GM19452 (cell line): ENCODE data around the gene GASK1B.

Experiments used
- ATAC-seq: cut with Tn5 transposase; IDR thresholded peaks from one replicate; pipeline ENCODE4 v1.9.1; 2021; ENCODE audit not compliant: unreplicated experiment

The GASK1B gene

GRCh38 chr4:158172261-158173258 is at the start of gene GASK1B:
TSS of gene GASK1B (minus strand) at chr4:158173025. CDS start at chr4:158171375, 1,650 bp downstream.
- ATAC-seq, result no peak

GRCh38 chr4:158219623-158220022 is 46.8 kb upstream of the GASK1B start:
- no peak for ATAC-seq

DNA sequence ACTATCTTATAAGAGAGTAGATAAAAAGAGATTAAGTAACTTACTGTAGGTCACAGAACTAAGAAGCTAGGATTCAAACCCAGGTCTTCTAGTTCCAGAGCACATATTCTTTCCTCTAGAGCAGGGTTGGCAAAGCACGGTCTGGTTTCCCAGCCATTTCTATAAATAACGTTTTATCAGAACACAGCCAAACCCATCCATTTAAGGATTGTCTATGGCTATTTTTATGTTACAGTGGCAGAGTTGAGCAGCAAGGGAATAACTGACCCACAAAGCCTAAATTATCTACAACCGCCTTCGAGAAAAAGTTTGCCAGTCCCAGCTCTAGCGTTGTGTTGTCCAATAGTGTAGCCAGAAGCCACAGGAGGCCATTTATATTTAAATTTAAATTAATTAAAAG is 44.9 kb upstream of the GASK1B start:
- no peak for ATAC-seq

DNA sequence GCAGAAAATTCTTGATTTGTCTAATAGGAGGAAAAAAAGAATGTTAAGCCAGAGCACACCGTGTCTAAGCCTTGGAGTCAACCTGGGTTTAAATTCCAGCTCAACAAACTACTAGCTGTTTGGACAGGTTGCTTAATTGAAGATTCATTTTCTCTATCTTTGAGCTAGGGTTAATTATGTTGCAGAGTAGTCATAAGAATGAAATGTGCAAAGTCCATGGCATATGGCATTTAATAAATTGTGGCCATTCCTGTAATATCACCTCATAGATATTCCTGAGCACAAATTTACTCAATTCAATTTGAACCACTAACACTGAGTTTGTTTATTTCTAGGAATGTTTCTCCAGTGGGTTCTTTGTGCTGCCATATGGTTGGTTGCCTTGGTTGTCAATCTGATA is 42.0 kb upstream of the GASK1B start:
- no peak for ATAC-seq

DNA sequence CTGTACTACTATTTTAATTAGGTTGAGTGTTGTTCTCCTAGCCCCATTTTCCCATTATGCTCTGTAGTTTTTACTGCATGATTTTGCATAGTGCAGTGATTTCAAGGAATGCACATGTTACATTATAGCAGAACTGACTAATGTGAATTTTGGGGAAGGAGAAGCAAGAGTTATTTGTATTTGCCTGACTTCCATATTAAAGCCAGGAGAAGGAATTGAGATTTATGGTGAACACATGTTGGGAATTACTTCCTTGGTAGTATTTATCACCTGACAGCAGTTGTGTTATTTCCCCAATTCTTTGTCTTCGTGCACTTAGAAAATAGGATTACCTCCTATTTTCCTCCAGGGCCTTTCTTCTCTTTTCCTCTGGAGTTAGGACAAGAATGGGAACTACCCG is 40.6 kb upstream of the GASK1B start:
- no peak for ATAC-seq

DNA sequence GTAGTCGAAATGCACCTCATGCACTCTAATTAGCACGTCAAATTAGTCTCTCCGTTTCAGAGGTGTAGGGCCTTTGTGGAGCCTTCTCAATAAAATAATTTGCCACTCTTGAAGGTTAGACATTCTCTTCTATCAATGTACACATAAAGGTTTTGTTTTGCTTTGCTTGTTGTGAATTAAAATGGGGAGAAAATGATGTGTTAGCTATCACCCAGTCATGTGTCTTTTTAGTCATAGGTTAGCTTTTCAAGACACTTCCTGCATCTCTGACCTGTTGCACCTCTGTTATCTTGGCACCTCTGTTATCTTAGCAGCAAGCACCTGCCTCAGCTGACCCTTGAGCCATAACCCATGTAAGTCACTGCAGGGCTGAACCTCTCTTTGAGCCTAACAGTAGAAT is 38.4 kb upstream of the GASK1B start:
- no peak for ATAC-seq

DNA sequence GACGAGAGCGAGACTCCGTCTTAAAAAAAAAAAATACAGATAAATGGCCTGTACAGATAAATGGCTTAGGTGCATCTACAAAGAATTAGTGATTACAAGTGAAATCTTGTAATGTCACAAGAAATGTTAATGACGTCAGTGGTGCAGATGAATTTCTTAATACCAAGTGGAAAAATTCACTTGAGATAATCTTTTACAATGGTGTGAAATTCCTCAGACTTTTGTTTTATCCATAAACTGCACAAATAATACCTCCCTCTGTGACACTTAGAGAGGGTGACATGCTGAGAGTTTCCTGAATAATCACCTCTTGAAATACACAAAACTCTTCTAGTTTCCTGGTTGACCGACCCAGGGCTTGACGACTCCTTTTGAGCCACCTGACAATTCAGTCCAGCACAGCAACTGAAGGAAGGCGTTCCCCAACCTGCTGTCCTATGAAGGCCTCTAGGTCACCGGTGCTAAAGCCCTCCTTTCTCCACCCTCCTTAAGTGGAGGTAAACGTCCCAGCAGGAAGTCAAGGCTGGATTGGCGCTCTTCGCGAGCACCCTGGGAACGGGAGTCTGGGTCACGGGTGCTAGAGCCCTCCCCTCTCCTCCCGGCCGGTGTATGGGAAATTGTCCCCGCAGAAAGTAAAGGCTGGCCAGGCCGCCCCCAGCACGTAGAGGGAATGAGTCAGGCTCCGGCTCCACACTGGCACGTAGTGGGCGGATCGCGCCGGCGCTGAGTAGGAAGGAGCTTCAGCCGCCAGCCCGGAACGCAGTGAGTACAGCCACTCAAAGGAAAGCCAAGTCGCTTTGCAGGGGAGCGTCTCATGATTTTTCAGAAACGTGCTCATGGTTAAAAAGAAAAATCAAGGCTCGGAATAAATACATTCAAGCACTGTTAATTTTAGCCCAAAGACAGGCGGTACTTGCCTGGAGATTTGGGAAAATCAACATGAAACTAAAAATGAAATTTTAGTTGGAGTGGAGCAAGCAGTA is 37.3 kb upstream of the GASK1B start, which contains the start of gene TMEM144:
Gene TMEM144, plus strand, starts transcription at position 662 of the 983 bp plus-strand sequence. CDS start 2,182 bp downstream, outside the sequence.
- ATAC-seq, result peak; percentile 94

DNA sequence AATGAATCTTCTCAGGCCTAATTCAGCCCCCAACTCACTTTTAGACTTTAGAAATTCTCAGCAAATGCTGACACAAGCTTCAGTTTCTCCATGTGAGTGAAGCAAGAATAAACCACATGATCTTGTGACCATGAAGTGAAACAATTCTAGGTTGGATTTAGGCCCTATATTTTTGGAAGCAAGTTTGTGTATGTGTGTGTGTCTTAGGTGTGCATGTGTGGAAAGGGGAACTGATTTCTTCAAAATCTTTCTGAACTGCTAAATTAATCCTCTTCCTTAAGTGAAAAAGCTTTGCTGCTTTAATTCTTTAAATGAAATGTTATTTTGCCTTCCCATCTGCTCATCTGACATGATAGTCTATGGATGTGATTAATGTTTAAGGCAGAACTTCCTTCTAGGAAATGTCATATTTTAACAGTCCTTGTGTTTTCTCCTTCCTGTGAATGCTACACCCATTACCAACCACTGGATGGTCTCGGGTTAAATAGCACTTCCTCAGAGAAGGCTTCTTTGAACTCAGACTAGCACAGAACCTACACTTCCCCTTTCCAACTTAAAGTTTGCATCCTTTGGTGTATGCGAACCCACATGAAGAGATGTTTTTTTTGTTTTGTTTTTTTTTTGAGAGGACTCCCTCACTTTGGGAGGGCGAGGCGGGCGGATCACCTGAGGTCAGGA is 36.3 kb upstream of the GASK1B start:
- ATAC-seq, result peak; percentile 49

DNA sequence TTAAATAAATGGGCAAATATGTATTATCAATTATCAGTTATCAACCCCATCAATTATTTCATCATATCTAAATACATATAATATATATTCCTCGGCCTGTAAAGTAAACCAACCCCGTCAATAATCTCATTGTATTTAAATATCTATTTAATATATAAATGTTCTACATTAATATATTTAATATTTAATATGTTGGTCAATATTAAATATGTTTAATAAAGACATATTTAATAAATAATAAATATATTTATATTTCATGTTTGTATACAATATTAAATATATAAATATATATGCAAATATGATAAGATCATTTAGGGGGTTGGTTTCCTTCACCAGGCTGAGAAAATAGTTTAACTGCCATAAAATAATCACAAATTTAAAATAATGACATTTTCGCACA is 31.1 kb upstream of the GASK1B start:
- ATAC-seq, result no peak

DNA sequence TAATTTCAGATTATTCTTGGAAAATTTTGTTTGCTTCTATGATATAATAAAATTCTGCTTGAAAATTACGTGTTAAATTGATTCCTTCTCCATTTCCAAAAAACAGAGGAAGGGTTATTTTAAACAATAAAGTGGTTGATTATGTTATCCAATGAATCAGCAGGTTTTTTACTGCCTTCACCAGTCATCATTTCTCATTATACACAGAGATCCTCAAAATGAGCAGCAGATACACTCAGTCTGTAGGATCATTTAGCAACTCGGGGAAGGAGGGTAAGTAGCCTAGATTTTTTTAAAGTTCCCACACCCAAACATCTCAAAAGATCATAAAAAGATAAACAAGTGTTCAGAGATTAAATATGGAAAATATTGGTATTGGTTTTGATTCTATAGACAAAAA is 30.6 kb upstream of the GASK1B start:
- ATAC-seq, result no peak

- ATAC-seq, result no peak
Observed at GRCh38 chr4:158202481-158202880, 29.7 kb upstream of the GASK1B start.

DNA sequence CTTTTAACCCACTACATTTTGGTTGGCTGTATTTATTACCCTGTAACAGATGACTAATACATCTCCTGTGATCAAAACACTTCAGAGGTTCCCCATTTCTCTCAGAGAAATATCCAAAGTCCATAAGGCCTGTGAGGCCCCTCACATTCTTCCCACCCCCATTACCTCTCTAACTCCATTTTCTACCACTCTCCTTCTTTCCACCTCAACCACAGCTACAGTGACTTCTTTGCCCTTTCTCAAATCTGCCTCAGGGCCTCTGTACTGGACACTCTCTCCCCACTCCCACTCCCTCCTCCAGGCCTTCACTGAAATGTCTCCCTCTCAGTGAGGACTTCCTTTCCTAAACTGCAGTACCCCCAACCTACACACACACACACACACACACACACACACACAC is 29.1 kb upstream of the GASK1B start:
- no peak for ATAC-seq

DNA sequence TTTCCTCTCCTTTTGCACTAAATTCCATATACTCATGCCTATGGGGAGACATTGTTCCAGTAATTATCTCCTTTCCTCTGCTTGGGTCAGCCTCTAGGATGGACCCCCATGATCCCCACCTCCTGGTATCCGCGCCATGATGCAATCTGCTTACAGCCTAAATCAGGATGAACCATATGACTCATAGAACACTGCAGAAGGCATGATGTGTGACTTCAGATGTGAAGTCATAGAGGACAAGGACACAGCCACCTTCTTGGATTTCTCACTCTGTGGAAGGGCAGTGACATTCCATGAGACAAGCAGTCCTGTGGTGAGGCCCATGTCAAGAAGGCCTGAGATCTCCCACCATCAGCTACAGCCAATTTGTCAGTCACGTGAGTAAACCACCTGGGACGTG is 28.5 kb upstream of the GASK1B start:
- ATAC-seq, result no peak

DNA sequence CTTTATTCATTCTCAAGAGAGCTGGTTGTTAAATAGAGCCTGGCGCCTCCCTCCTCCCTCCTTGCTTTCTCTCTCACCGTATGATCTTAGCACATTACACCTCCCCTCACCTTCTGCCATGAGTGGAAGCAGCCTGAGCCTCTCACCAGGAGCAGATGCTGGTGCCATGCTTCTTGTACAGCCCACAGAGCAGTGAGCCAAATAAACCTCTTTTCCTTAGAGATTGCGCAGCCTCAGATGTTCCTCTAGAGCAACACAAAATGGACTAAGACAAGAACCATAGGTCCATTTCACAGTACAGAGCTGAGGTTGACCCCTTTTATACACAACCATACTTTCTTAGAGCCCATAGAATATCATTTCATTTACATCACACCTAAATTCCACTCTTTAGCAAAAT is 27.4 kb upstream of the GASK1B start:
- no peak for ATAC-seq

- ATAC-seq, result no peak
Observed at GRCh38 chr4:158197194-158197776, 24.5 kb upstream of the GASK1B start.

DNA sequence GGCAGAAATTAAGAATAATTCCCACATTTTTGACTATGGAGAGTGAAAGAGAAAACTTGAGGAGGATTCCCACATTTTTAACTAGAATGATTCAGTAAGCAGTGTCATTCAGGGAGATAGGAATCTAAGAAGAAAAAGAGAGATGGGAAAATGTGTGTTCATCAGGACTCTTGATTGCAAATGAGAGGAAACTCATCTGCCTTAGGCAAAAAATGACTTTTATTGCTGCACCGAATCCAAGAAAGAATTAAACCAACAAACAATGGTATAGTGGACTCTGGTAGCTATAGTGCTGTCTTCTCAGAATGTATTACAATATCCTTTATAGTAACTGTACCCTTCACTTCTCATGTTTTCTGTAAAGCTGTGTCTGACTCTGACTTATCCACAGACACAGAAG is 22.5 kb upstream of the GASK1B start:
- no peak for ATAC-seq

- ATAC-seq, result no peak
Observed at GRCh38 chr4:158193171-158193749, 20.4 kb upstream of the GASK1B start.

DNA sequence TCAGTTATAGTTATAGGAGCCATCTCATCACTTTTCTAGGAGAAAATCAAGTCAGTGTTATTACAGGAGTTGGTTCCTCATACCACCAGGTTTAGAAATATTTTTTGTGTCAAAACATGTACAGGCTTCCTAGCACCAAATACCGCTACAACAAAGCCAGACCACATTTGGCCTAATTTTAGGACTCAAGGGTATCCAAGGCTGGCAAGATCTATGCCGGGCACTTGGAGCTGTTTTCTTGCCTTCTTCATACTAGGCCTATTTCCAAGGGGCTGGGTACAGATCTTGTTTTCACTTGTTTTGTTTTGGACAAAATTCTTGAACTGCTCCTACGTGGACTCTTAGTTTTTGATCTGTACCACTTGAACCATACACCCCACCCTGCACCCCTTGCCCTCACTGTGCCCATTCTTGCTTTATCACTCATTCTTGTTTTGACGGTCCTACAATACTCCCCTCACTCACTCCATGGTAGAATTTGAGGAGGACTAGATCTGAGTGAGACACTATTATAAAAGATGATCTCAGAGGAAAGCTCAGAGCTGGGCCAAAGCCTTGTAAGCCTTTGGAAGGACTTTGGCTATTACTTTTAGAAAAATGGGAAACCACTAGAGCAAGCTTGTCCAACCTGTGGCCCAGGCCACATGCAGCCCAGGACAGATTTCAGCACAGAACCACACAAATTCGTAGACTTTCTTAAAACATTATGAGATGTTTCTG is 19.8 kb upstream of the GASK1B start:
- ATAC-seq, result no peak

DNA sequence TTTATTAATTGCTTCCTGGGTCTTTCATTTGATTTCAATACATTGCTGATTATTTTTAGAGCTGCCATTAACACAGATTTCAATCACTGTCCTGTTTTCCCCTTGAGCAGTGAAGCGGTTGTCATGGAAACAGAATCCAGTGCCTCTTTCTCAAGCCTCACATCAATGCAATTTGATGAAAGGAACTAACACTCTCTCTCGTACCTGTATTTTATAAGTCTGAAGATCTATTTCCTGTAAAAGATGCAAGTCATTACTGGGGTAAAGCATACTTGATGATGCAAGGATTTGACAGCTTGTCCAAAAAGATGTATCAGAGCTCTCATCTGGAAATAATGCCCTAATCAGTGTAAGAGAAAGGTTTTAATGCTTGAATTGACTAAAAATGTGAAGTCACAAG is 17.9 kb upstream of the GASK1B start:
- no peak for ATAC-seq
